Smooth muscle cell (in vitro differentiated cells): Measurements from ENCODE around the gene PRRC2B. TPM values are rescaled to one million over a fixed set of nuclear protein-coding genes. Genes with fewer than 3 reads are reported as not detected.

Source experiments
- DNase-seq: peaks from one replicate; lab custom pipeline; 2025; ENCODE audit not compliant: unreplicated experiment; lab: John Stamatoyannopoulos, UW
- H2AFZ ChIP-seq: fragments of 200-600 bp; sonication (generic); 2 replicates; pipeline ENCODE4 v1.6.0; 2016; ENCODE audit warnings: antibody characterized with exemption, low read depth, mild to moderate bottlenecking
- H3F3A ChIP-seq: fragments of 200-600 bp; sonication (generic); 2 replicates; pipeline ENCODE4 v1.6.0; 2017; ENCODE audit warnings: antibody characterized with exemption, low read depth
- H3K27ac ChIP-seq: fragments of 200-600 bp; sonication (generic); 2 replicates; pipeline ENCODE4 v1.5.1; 2016; ENCODE audit warnings: low read depth, mild to moderate bottlenecking
- H3K27me3 ChIP-seq: fragments of 200-600 bp; sonication (generic); 2 replicates; pipeline ENCODE4 v1.6.1; 2016; ENCODE audit warnings: low read depth, mild to moderate bottlenecking
- H3K36me3 ChIP-seq: fragments of 200-600 bp; sonication (generic); 2 replicates; pipeline ENCODE4 v1.5.1; 2016; ENCODE audit warnings: low read depth
- H3K4me1 ChIP-seq: fragments of 200-600 bp; sonication (generic); 2 replicates; pipeline ENCODE4 v1.5.1; 2016; ENCODE audit warnings: low read depth
- H3K4me2 ChIP-seq: fragments of 200-600 bp; sonication (generic); 2 replicates; pipeline ENCODE4 v1.6.0; 2016; ENCODE audit warnings: mild to moderate bottlenecking
- H3K4me3 ChIP-seq: fragments of 200-600 bp; sonication (generic); 2 replicates; pipeline ENCODE4 v1.5.1; 2016; ENCODE audit warnings: mild to moderate bottlenecking
- H3K79me2 ChIP-seq: fragments of 200-600 bp; sonication (generic); 2 replicates; pipeline ENCODE4 v1.6.0; 2016; ENCODE audit warnings: low read depth, mild to moderate bottlenecking
- H3K9ac ChIP-seq: fragments of 200-600 bp; sonication (generic); 2 replicates; pipeline ENCODE4 v1.6.0; 2016; ENCODE audit warnings: low read depth
- H3K9me3 ChIP-seq: fragments of 200-600 bp; sonication (generic); replicated peaks from 2 replicates; pipeline ENCODE4 v1.5.1; 2016; ENCODE audit warnings: low read depth
- H4K20me1 ChIP-seq: fragments of 200-600 bp; sonication (generic); 2 replicates; pipeline ENCODE4 v1.6.0; 2016; ENCODE audit warnings: low read depth
- CTCF ChIP-seq: fragments of 200-600 bp; sonication (generic); IDR thresholded peaks from 2 replicates; pipeline ENCODE4 v1.5.1; 2017; ENCODE audit warnings: borderline replicate concordance, mild to moderate bottlenecking, antibody characterized with exemption; ENCODE audit not compliant: insufficient read depth, poor library complexity, severe bottlenecking
- WGBS: methylation state at CpG from one replicate; pipeline ENCODE4 v1.1.7; 2016; ENCODE audit warnings: low lambda C conversion rate; 5-methylcytosine and 5-hydroxymethylcytosine counted together
- polyA plus RNA-seq: library from polyadenylated mRNA; unstranded; fragments of >200 nt; fragmentation: Nextera tagmentation; extraction: Ambion mirVana; gene quantifications from 2 replicates; pipeline ENCODE4 v1.2.1, GENCODE V29; 2016
- total RNA-seq: library from RNA; depleted of rRNA; stranded (reverse); fragments of >200 nt; gene quantifications from 2 replicates; pipeline ENCODE4 v1.2.3, GENCODE V29; 2014

Gene PRRC2B
- total and polyA plus RNA-seq, 2 experiments from 2014 or later: 38.6 to 97.2 TPM

GRCh38 chr9:131523086-131523388 lies 129.2 kb downstream of the PRRC2B start:
- 97% methylated on average over 9 of the region's 9 CpGs for WGBS

GRCh38 chr9:131523451-131524435 lies 129.9 kb downstream of the PRRC2B start:
- Histone ChIP-seq H4K20me1 (peaks cover 14% of the 10 kb centered on the region), H3K27ac (peak overlapping the region; percentile 49), H3K4me3 (no peak overlapping the region), H3K79me2 (no peaks in the 10 kb centered on the region), H3K9ac (no peak overlapping the region), H3K9me3 (no peaks in the 10 kb centered on the region), H3F3A (peaks cover 16% of the 10 kb centered on the region), H3K27me3 (no peaks in the 10 kb centered on the region), H2AFZ (no peak overlapping the region), H3K4me2 (no peak overlapping the region), H3K36me3 (no peaks in the 10 kb centered on the region), H3K4me1 (no peaks in the 10 kb centered on the region)
- 88% methylated on average over 29 of the region's 29 CpGs for WGBS
- DNase-seq: no peak
- no peak for TF ChIP-seq CTCF

More at GRCh38 chr9:131523086-131523388, 129.2 kb downstream of the PRRC2B start:
- no peaks in the 10 kb centered on the region for H3K9me3 ChIP-seq
- H3K36me3 ChIP-seq: no peaks in the 10 kb centered on the region
- no peak overlapping the region for H3K27ac ChIP-seq
- H4K20me1 ChIP-seq: peaks cover 14% of the 10 kb centered on the region
- no peaks in the 10 kb centered on the region for H3K27me3 ChIP-seq
- DNase-seq: no peak
- no peak overlapping the region for H3K9ac ChIP-seq
- H3K4me1 ChIP-seq: no peaks in the 10 kb centered on the region
- H3K4me3 ChIP-seq: no peak overlapping the region
- H2AFZ ChIP-seq: no peak overlapping the region
- no peak for TF ChIP-seq CTCF
- H3F3A ChIP-seq: peaks cover 16% of the 10 kb centered on the region
- H3K4me2 ChIP-seq: no peak overlapping the region
- no peaks in the 10 kb centered on the region for H3K79me2 ChIP-seq

- no peaks in the 10 kb centered on the region for H3K36me3 ChIP-seq
- WGBS: 83% methylated on average over 23 of the region's 23 CpGs
Measured at GRCh38 chr9:131524665-131525315, 130.9 kb downstream of the PRRC2B start.

More at GRCh38 chr9:131524665-131525315, 130.9 kb downstream of the PRRC2B start:
- TF ChIP-seq CTCF: no peak
- Histone ChIP-seq H2AFZ (no peak overlapping the region), H3K79me2 (no peaks in the 10 kb centered on the region), H3K27ac (peak overlapping the region; percentile 49), H3K4me1 (no peaks in the 10 kb centered on the region), H3K9me3 (no peaks in the 10 kb centered on the region), H3K9ac (no peak overlapping the region), H4K20me1 (peaks cover 14% of the 10 kb centered on the region), H3K4me2 (no peak overlapping the region), H3F3A (peaks cover 16% of the 10 kb centered on the region), H3K27me3 (no peaks in the 10 kb centered on the region), H3K4me3 (no peak overlapping the region)
- DNase-seq: no peak
